GM12874 (cell line): ENCODE measurements around the gene ZBBX.

Source experiments
- TF ChIP-seq, protein P1 (sequence below): IDR thresholded peaks from 2 replicates; pipeline ENCODE4 v1.5.1; 2011; ENCODE audit warnings: low read depth, mild to moderate bottlenecking, control low read depth, low read length, moderate library complexity; ENCODE audit not compliant: insufficient read depth

Gene ZBBX, protein sequence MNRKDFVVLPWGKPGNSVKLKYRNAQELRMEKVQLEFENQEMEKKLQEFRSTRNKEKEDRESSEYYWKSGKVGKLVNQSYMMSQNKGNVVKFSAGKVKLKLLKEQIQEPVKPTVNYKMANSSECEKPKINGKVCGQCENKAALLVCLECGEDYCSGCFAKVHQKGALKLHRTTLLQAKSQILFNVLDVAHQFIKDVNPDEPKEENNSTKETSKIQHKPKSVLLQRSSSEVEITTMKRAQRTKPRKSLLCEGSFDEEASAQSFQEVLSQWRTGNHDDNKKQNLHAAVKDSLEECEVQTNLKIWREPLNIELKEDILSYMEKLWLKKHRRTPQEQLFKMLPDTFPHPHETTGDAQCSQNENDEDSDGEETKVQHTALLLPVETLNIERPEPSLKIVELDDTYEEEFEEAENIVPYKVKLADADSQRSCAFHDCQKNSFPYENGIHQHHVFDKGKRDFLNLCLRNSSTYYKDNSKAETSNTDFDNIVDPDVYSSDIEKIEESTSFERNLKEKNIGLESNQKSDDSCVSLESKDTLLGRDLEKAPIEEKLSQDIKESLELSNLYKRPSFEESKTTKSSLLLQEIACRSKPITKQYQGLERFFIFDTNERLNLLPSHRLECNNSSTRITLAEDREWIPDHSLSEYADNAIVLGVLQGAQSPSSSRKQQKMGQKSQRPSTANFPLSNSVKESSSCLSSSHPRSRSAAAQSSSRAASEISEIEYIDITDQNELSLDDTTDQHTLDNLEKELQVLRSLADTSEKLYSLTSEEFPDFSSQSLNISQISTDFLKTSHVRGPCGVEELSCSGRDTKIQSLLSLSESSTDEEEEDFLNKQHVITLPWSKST

DNA sequence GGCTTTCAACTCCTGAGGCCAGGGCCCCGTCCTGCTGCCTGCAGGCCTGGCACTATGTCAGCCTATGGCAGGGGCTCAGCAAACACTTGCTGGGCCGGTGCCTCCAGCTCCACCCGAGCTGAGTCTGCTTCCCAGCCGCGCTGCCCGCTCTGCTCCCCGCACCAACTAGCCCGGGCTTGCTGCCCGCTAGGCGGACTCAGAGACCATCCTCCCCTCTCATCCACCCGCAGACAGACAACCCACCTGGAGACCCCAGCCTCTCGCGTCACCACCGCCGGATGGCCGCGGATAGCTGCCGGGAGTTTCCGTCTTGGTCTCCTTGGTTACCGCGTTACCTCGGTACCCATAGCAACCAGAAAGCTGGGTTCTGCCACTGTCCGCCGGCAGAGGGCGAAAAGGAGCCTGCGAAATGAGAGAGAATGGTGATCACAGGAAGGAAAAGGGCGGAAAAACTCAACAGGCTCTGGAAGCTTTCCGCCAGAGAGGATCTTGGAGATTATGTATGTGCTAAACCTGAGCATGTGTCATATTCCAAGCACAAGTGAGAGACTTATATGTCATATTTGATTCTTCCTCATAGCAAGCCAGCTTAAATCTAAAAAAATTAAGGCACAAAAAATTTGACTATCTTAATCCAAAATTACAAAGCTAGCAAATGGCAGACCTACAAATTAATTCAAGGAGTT, at the start of gene ZBBX:
ZBBX (minus strand) TSS at position 294 of the 686 bp plus-strand sequence. CDS start 7,396 bp downstream, outside the sequence.
- TF ChIP-seq, protein P1, sequence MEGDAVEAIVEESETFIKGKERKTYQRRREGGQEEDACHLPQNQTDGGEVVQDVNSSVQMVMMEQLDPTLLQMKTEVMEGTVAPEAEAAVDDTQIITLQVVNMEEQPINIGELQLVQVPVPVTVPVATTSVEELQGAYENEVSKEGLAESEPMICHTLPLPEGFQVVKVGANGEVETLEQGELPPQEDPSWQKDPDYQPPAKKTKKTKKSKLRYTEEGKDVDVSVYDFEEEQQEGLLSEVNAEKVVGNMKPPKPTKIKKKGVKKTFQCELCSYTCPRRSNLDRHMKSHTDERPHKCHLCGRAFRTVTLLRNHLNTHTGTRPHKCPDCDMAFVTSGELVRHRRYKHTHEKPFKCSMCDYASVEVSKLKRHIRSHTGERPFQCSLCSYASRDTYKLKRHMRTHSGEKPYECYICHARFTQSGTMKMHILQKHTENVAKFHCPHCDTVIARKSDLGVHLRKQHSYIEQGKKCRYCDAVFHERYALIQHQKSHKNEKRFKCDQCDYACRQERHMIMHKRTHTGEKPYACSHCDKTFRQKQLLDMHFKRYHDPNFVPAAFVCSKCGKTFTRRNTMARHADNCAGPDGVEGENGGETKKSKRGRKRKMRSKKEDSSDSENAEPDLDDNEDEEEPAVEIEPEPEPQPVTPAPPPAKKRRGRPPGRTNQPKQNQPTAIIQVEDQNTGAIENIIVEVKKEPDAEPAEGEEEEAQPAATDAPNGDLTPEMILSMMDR, result peak; percentile 91

DNA sequence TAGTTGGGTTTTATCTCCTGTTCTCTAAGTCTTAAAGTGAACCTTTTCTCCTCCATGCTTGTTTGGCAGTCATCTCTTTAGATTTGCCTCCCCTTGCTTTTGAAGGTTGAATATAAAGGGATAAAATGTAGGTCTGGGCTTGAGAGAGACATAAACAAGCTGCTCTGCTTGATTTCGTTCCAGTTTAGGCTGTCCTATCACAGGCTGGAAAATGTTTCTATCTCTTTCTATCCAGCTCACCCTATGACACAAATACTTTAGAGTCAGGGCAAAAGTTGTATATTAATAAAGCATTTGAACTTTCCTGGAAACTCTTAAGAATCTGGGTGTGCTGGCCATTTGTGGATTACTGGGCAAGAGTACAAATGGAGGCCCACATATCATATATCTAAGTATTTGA, 29.5 kb upstream of the ZBBX start:
- TF ChIP-seq, protein P1, result no peak

DNA sequence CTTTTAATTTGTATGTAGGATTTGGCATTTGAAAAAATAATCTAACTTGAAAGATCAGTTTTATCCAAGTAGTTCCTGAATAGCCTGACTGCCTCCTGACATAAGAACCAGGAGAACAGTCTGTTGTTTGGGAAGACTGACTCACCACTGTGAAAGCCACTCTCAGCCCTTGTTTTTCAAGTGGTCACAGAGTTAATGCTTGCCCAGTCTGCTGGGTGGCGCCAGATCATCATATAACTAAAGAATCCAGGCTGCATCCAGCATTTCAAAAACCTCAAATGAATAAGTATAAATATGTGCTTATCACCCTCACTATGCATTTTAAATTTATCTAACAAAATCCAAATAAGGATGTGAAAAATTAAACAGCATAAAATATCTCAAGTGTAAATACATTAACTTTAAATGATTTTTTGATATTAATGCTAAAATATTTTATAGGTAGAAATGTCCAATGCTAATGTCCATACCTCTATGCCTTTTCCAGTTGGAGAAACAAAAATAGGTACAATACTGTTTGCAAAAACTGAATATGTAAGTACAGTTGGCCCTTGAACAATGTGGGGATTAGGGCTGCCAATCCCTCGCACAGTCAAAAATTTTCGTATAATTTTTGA, 26.9 kb upstream of the ZBBX start:
- TF ChIP-seq, protein P1, result peak; percentile 29; the same call in 1 of the 2 replicates

DNA sequence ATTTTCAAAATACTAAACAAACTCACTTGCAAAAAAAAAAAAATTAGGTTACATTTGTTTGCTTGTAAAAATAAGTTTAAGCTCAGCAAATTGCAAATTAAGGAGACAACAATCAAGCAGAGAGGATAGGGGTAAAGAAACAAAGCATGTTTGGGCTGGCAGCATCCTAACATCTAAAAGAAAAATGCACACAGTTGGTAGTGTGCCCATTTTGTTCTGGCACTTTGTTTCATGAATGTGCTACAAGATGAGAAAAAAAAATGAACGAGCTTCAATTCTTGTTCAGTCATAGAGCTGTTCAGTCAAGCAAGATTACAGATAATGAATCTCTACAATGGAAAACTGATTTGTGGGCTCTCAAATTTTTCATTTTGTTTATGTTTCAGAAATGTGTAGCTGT, 17.7 kb upstream of the ZBBX start:
- TF ChIP-seq, protein P1, result no peak

DNA sequence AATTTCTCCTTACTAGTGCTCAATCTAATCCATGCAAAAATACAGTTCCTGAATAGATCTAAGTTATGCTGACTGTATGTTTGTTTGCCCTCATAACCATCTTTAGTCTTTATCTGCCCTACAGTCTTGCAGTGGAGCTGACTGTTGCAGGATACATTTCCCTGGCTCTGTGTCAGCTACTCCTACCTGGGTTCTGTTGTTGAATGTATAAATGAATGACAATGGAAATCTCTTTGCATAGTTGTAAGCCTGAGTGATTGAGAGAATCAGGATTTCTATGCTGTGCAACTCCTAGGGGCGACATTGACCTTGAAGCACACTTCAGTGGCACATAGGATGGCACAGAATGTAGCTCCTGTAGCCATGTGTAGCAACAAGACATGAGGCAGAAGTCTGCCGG, 16.0 kb upstream of the ZBBX start:
- TF ChIP-seq, protein P1, result no peak

DNA sequence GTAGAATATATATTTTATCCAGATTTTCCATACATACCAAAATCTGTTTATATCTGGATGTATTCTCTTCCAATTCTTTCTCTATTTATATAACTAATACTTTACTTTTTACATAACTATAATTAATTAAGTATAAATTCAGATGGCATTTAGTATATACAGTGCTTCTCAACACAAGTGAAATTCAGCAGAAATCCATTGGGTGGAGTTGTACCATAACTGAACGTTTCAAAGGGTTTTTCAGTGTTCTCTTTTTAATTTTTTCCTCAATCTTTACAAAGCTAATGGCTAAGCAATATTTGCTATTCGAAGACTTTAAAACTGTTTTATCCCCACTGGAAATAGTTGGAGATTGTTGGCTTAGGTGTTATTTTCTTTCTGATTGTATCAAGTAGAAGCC, 13.9 kb upstream of the ZBBX start:
- TF ChIP-seq, protein P1, result no peak
